ENCODE results near the gene TCP11L2. TPM values are rescaled to one million over a fixed set of nuclear protein-coding genes. Genes with fewer than 3 reads are reported as not detected.

The TCP11L2 gene
- total and polyA plus RNA-seq, 2 of the 4 experiments (the other 2 are of a cell fraction): 7.3 to 32.8 TPM

GRCh38 chr12:106291342-106291741 is 11.2 kb upstream of the TCP11L2 start:
- H2BK20ac ChIP-seq (ENCODE audit: low read depth, low read length): no peak overlapping the region
- no peak overlapping the region for H3K23ac ChIP-seq (ENCODE audit: low read depth, low read length)
- DNase-seq: no peak
- CTCF ChIA-PET: no interaction called here
- no peak overlapping the region for H4K91ac ChIP-seq (ENCODE audit: insufficient read depth, low read depth, low read length)
- in situ Hi-C loops (cut with MboI; ENCODE audit: low sequenced_read_pairs) (no loop called here), intact Hi-C loops (cut with micrococcal nuclease) (no loop called here), dilution Hi-C loops (cut with HindIII; ENCODE audit: low sequenced_read_pairs, unreplicated experiment) (no loop called here)
- H2BK15ac ChIP-seq (ENCODE audit: low read depth, low read length): no peak overlapping the region; the same call in 2 of the 3 replicates
- H4K8ac ChIP-seq (ENCODE audit: low read depth in 2 of 2, low read length in 2 of 2): 0 out of 4 replicates have a peak overlapping the region, but pooled peaks of 1 of the 2 experiments have one; percentile 10
- no peak overlapping the region for H3K4me2 ChIP-seq (ENCODE audit: low read depth, low read length)
- H3K27me3 ChIP-seq (ENCODE audit: control insufficient read depth, insufficient read depth, low read length): no peaks in the 10 kb centered on the region
- TF ChIP-seq USF2 (IDR thresholded peaks at IDR 0.05; ENCODE audit: low read depth, low read length) (no peak), CEBPB (IDR thresholded peaks at IDR 0.05; ENCODE audit: low read depth, low read length) (peak; percentile 35; the same call in 1 of the 2 replicates)
- H4K5ac ChIP-seq (ENCODE audit: low read depth, low read length): no peak overlapping the region; the same call in 1 of the 2 replicates
- H3K27ac ChIP-seq (ENCODE audit: insufficient read depth, low read length): no peak overlapping the region
- no TSS peak for BruUV-seq (replicated peaks)
- H3K4me3 ChIP-seq (ENCODE audit: insufficient read depth, low read depth, low read length): no peak overlapping the region
- H3K9me1 ChIP-seq (ENCODE audit: insufficient read depth, low read length): peaks cover 11% of the 10 kb centered on the region
- no peaks in the 10 kb centered on the region for H4K20me1 ChIP-seq (ENCODE audit: insufficient read depth, low read length)
- no peak overlapping the region for H3K9ac ChIP-seq (ENCODE audit: low read depth, low read length)
- no peak overlapping the region for H2AK9ac ChIP-seq (replicated peaks; ENCODE audit: low read depth, low read length, poor library complexity)
- no peak for ATAC-seq (ENCODE audit: low read depth)
- peak overlapping the region; percentile 10; the same call in 1 of the 2 replicates for H3K14ac ChIP-seq (replicated peaks; ENCODE audit: low read depth, low read length)
- H3K9me3 ChIP-seq (ENCODE audit: control insufficient read depth, insufficient read depth, low read length): no peaks in the 10 kb centered on the region
- H3K36me3 ChIP-seq (ENCODE audit: control insufficient read depth, insufficient read depth, low read length): no peaks in the 10 kb centered on the region
- no peak overlapping the region for H3K4ac ChIP-seq (ENCODE audit: low read depth, low read length)
- H2BK5ac ChIP-seq (ENCODE audit: low read depth, low read length, poor library complexity, severe bottlenecking): no peak overlapping the region
- WGBS, 2 experiments (ENCODE audit: extremely low coverage in 2 of 2, insufficient read length in 1 of 2): 80% methylated on average over 1 of the region's 5 CpGs; no CpG with 5 or more reads in 1 of the 2 experiments
- peak overlapping the region; percentile 7; the same call in 1 of the 2 replicates for H2BK120ac ChIP-seq (ENCODE audit: low read depth, low read length)
- peak overlapping the region; percentile 3; the same call in 1 of the 2 replicates for H3K18ac ChIP-seq (ENCODE audit: low read depth, low read length)
- peak overlapping the region; percentile 22; the same call in 1 of the 2 replicates for H2AK5ac ChIP-seq (ENCODE audit: low read depth, low read length)
- POLR2A ChIA-PET (ENCODE audit: unreplicated experiment): no interaction called here
- no peak overlapping the region for H2AFZ ChIP-seq (replicated peaks; ENCODE audit: low read length, poor library complexity)
- no peak overlapping the region for H3K56ac ChIP-seq (ENCODE audit: extremely low read depth, insufficient read depth, low read length)
- H3K79me1 ChIP-seq (ENCODE audit: low read depth in 1 of 2, low read length in 2 of 2): no peaks in the 10 kb centered on the region
- peaks cover 8% of the 10 kb centered on the region for H3K4me1 ChIP-seq (ENCODE audit: control insufficient read depth, insufficient read depth, low read length)

All from IMR-90 (cell line).